ENCODE measurements around the gene NXPE3.
"Not testable (repeated sequence)": the region's sequence is repeated elsewhere in the genome, so short reads cannot be mapped to it uniquely, and the experiment has no call there.

NXPE3 gene

DNA sequence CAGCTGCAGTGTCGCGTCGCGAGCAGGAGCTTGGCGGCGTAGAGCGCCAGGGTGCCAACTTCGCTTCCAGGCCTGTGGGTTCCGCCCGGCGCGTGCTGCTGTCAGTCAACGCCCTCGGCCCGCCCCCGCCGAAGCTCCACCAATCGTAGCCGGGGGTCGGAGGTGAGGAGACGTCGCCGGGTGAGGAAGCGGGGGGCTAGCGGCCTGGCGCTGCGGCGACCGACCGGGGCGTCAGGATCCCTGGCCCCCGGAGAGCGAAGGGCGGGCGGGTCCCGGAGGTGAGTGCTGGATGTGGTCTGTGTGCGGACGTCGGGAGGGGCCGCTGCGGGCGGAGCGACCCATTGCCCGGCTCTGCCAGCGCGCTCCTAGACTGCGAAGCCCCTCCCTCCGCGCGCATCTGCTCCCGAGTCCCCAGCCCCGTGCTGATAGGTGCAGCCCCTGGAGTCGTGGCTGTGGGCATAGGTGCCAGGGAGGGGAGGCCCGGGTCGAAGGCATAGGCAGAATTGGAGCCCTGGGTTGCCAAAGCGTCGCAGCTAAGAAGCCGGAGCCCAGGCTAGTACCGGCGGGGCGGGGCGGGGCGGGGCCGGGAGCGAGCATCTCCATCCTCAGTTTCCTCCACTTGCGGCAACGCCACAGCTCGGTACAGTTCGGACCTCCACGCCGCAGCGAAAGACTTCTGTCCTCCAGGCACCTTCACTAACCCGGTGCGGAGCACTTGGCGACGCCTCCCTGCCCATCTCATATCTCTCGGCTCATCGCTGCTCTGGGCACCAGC lies at the start of gene NXPE3:
TSS of gene NXPE3 (plus strand) at position 165 of the 775 bp plus-strand sequence. CDS start 6,386 bp downstream, outside the sequence.
- peak; percentile 77 for DNase-seq

- no peak for DNase-seq
Observed at GRCh38 chr3:101729586-101729985, 49.4 kb upstream of the NXPE3 start.

- DNase-seq: no peak
Observed at GRCh38 chr3:101730839-101731238, 48.2 kb upstream of the NXPE3 start.

GRCh38 chr3:101732240-101732641 lies 46.8 kb upstream of the NXPE3 start:
- DNase-seq: no peak

- DNase-seq: no peak
Observed at GRCh38 chr3:101735833-101736232, 43.2 kb upstream of the NXPE3 start.

DNA sequence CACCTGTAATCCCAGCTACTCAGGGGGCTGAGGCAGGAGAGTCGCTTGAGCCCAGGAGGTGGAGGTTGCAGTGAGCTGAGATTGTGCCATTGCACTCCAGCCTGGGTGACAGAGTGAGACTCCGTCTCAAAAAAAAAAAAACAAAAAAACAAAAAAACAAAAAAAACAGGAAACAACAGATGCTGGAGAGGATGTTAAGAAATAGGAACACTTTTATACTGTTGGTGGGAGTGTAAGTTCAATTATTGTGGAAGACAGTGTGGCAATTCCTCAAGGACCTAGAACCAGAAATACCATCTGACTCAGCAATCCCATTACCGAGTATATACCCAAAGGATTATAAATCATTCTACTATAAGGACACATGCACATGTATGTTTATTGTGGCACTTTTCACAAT lies 37.1 kb upstream of the NXPE3 start:
- not testable (repeated sequence) for DNase-seq

- no peak for DNase-seq
Observed at GRCh38 chr3:101744811-101745210, 34.2 kb upstream of the NXPE3 start.

GRCh38 chr3:101745934-101746333 lies 33.1 kb upstream of the NXPE3 start:
- DNase-seq: not testable (repeated sequence)

DNA sequence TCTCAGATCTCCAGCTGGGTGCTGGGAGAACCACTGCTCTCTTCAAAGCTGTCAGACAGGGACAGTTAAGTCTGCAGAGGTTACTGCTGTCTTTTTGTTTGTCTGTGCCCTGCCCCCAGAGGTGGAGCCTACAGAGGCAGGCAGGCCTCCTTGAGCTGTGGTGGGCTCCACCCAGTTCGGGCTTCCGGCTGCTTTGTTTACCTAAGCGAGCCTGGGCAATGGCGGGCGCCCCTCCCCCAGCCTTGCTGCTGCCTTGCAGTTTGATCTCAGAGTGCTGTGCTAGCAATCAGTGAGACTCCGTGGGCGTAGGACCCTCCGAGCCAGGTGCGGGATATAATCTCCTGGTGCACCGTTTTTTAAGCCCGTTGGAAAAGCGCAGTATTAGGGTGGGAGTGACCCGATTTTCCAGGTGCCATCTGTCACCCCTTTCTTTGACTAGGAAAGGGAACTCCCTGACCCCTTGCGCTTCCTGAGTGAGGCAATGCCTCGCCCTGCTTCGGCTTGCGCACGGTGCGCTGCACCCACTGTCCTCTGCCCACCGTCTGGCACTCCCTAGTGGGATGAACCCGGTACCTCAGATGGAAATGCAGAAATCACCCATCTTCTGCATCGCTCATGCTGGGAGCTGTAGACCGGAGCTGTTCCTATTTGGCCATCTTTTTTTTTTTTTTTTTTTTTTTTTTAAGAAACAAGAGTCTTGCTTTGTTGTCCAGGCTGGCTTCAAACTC lies 25.5 kb upstream of the NXPE3 start:
- not testable (repeated sequence) for DNase-seq

DNA sequence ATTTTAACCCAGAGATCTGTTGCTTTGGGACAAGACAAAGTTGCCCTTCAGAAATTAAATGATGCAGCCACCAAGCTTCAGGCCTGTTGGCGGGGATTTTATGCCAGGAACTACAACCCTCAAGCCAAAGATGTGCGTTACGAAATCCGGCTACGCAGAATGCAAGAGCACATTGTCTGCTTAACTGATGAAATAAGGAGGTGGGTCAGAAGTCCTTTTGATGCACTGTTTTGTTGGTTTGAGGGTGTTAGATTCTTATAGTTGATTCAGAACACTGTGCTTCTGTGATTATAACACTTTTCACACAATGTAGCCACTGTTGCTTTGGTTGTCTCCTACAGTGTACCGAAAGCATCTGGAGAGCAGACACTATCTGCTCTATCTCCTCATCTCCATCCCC lies 20.8 kb upstream of the NXPE3 start:
- no peak for DNase-seq

- no peak for DNase-seq
Observed at GRCh38 chr3:101762041-101762646, 16.9 kb upstream of the NXPE3 start.

GRCh38 chr3:101777745-101778281 lies 1.2 kb upstream of the NXPE3 start:
- DNase-seq: not testable (repeated sequence)

DNA sequence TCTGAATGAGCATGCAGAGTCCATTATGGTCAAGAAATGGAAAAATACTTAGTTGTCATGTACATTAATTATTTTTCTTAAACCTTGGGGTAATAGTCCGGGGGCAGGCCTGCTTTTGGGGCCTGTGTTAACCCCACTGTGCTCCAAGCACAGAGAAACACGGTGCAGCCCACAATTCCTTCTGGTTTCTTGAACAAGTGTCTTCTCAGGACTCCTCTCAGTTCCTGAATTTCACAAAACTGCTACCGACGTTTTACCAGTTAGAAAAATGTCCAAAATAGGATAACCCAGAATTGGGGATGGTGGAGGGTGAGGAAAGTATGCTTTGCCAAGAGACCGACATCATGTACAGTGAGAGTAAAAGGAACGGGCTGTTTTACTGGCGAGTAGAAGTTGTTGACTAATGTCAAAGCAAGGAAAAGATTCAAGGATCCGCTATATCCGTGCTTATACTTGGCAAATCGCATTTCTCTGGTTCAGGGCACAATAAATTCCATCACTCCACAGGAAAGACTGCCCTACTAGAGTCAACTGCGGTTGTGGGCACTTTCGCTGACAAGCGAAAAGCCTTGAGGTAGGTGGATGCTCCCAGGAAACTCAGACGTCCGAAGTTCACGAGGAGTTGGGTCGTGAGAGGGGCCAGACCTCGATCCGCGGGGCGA lies 495 bp upstream of the NXPE3 start:
- DNase-seq: no peak

DNA sequence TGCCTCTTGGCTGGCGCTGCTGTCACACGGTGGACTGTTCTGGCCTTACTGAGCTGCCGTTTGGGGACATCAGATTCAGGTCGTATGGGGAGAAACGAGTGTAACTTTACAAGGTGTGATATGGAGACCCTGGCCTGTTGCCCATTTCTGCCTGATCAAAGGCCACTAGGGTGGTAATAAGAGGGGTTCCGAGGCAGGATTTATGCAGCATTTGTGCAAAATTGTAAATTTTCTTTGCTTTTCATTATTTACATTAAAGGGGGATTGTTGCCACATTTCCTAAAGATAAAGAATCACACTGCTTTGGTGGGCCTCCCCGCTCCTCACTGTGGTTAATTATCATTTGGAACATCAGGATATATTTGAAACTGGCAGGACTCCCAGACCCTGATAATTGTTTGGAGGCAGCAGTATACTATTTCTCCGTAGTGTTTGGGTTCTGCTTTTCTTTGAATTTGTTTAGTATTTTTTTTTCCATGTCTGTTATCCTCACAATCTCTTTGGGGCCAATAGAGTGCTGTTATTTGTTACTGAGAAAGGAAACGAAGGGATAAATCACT lies 891 bp downstream of the NXPE3 start:
- DNase-seq: no peak

- DNase-seq: no peak
Observed at GRCh38 chr3:101780661-101781060, 1.6 kb downstream of the NXPE3 start.

DNA sequence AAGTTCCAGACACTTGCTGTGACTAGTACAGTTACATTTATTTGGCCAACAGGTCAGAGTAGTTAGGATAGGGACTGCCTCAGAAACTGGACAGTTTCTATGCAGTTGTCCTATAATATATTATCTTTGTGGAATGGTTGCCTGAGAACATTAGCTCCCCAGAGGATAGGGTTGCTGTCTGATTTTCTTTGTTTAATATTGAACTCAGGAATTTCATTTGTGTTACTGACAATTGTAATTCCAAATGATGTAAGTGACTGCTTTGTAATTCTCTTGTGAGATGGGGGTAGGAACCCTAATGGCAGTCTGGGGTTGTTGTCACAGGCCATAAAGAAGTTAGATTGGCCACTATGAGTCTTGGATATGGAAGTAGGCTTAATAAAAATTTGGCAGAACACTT lies 2.2 kb downstream of the NXPE3 start:
- DNase-seq: no peak

- no peak for DNase-seq
Observed at GRCh38 chr3:101784855-101785613, 6.0 kb downstream of the NXPE3 start.

GRCh38 chr3:101791778-101792177 lies 12.8 kb downstream of the NXPE3 start:
- no peak for DNase-seq

DNA sequence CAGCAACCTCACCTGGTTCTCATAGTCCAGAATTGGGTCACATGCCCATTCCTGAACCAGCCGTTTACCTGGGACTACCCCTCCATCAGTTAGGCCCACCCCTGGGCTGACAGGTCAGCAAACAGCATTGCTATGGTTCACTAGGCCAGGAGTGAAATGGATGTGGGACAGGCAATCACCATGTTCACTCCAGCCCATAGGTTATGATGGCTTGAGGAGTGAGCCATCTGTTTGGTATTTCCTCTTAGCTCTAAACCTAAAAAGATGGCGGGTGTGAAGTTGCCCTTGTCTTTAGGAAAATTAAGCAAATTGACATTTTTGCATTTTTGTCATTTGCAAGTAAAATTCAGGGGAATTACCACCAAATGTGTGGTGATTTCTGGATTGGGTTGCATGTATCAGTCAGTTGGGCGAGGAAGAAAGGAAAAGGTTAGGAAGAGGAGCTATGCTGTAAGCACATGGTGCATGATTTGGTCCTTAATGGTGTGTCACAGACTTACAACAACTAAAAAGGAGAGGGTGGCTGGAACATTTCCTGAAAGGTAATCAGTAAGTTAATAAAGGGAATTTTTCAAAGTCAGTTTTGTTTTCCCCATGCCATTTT lies 17.2 kb downstream of the NXPE3 start:
- no peak for DNase-seq

- no peak for DNase-seq
Observed at GRCh38 chr3:101801174-101801573, 22.2 kb downstream of the NXPE3 start.

GRCh38 chr3:101802179-101802578 lies 23.2 kb downstream of the NXPE3 start:
- no peak for DNase-seq

Data from DMS79 (cell line).